GM18870 (cell line): Measurements from ENCODE around the gene HSF5.

Experiments used
- ATAC-seq: cut with Tn5 transposase; IDR thresholded peaks from one replicate; pipeline ENCODE4 v1.9.1; 2021; ENCODE audit warnings: moderate library complexity; ENCODE audit not compliant: unreplicated experiment

The HSF5 gene

GRCh38 chr17:58387834-58388233 lies 100.4 kb downstream of the HSF5 start:
- ATAC-seq = no peak

- no peak for ATAC-seq
Measured at GRCh38 chr17:58386708-58387107, 101.5 kb downstream of the HSF5 start.

GRCh38 chr17:58385359-58385899 lies 102.8 kb downstream of the HSF5 start:
- no peak for ATAC-seq

GRCh38 chr17:58384897-58385296 lies 103.3 kb downstream of the HSF5 start:
- no peak for ATAC-seq

GRCh38 chr17:58383892-58384462 lies 104.2 kb downstream of the HSF5 start:
- no peak for ATAC-seq

GRCh38 chr17:58382872-58383242 lies 105.4 kb downstream of the HSF5 start:
- ATAC-seq = no peak

GRCh38 chr17:58382108-58382871 lies 105.9 kb downstream of the HSF5 start:
- ATAC-seq = peak; percentile 47

GRCh38 chr17:58381124-58382035 lies 106.8 kb downstream of the HSF5 start:
- no peak for ATAC-seq

GRCh38 chr17:58380207-58381123 lies 107.7 kb downstream of the HSF5 start:
- no peak for ATAC-seq

GRCh38 chr17:58379511-58379824 lies 108.7 kb downstream of the HSF5 start:
- ATAC-seq = no peak

GRCh38 chr17:58378733-58379510 lies 109.3 kb downstream of the HSF5 start:
- no peak for ATAC-seq

GRCh38 chr17:58377661-58378060 lies 110.5 kb downstream of the HSF5 start:
- ATAC-seq = no peak

- no peak for ATAC-seq
Measured at GRCh38 chr17:58377093-58377601, 111.1 kb downstream of the HSF5 start.

GRCh38 chr17:58376472-58377000 lies 111.7 kb downstream of the HSF5 start:
- ATAC-seq = no peak

- ATAC-seq = no peak
Measured at GRCh38 chr17:58375811-58376210, 112.4 kb downstream of the HSF5 start.

GRCh38 chr17:58375256-58375655 lies 113.0 kb downstream of the HSF5 start:
- no peak for ATAC-seq

GRCh38 chr17:58373923-58374322 lies 114.3 kb downstream of the HSF5 start:
- no peak for ATAC-seq

GRCh38 chr17:58373003-58373402 lies 115.2 kb downstream of the HSF5 start:
- no peak for ATAC-seq

- no peak for ATAC-seq
Measured at GRCh38 chr17:58371300-58371950, 116.8 kb downstream of the HSF5 start.
